Left colon (tissue), 2 donors: ENCODE results near the gene TLCD3A. TPM values are rescaled to one million over a fixed set of nuclear protein-coding genes. Genes with fewer than 3 reads are reported as not detected.
"Not testable (repeated sequence)": the region's sequence is repeated elsewhere in the genome, so short reads cannot be mapped to it uniquely, and the experiment has no call there.

Experiments used
- ATAC-seq: fragments of 200-7000 bp; cut with Tn5 transposase; one replicate; pipeline ENCODE4 v1.9.1; 2020; ENCODE audit warnings: mild to moderate bottlenecking, moderate library complexity
- DNase-seq, 2 donors: peaks; one replicate each; pipeline ENCODE4 v3.0.0-alpha.2; 2020
- intact Hi-C, 2 donors: fragments of 100-400 bp; cut with DNase I in 1 of 2; cut with micrococcal nuclease in 1 of 2; formaldehyde crosslinking; loops; one replicate each; pipeline versions ENCODE4 v1.11.2 to v1.14.0; 2022; cut with DNase I, micrococcal nuclease
- total RNA-seq, 2 donors: library from RNA; stranded (reverse); fragmentation: NEBNext Ultra II Directional; extraction: Animal tissue kit (Norgen Biotek cat#: 25700); gene quantifications; one replicate each; pipeline ENCODE4 v1.2.1, GENCODE V29; 2021
- donor health status: DM: no; HTN: no; CAD: no.
- donor health status: DM: yes; HTN: yes; CAD: no.

TLCD3A gene
- total RNA-seq, 2 donors from 2014 or later, result 11.3 to 15.1 TPM

DNA sequence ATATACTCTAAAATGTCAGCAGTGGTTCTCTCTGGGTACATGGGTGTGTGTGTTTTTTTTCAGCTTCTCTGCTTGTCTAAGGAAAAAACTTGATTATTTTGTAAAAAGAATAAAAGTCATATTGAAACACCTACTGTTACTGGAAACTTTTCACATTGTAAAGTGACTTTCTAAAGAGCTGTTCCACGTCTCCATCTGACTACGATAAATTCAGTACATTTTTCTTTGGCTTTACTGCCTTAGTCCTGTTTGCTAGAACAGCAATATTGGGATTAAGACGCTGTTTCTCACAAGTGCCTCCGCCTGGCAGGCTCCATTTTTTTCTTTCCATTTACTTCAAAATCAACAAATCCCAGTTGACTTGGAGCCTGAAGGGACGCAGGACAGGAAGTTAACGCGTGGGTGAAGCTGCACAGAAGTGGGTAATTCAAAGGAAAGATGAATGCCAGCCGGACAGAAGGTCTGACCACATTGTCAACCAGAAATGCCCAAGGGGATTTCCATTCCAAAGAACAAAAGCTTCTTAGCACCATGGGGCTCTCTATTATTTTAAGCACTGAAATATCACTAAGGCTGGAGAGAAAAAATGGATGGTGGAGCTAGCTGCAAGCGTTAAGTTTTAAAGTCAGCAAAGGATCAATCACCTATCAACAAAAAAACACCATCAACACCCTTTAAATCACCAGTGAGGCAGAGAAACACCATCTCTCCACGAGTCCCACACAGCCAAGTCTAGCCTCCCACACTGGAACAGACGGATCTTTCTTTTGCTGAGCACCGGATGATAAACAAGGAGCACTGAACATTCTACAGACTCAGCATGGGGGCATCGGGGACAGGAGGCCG, 41.3 kb downstream of the TLCD3A start:
- ATAC-seq (no peak), DNase-seq (no peak)
- intact Hi-C loops, result no loop called here

DNA sequence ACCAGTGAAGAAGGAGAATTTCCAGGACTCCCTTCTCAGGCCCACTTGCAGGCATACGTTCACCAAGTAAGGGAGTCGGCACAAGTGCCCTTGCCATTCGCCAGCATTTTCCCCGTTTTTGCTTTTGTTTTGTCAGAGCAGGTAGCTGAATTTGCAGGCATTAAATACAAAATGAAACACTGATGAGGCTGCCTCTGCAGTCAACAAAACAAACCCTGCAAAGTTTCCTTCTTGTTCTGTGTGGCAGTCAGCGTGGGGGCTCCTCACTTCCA, 41.9 kb downstream of the TLCD3A start:
- ATAC-seq, result no peak
- intact Hi-C loops, result no loop called here
- no peak for DNase-seq

DNA sequence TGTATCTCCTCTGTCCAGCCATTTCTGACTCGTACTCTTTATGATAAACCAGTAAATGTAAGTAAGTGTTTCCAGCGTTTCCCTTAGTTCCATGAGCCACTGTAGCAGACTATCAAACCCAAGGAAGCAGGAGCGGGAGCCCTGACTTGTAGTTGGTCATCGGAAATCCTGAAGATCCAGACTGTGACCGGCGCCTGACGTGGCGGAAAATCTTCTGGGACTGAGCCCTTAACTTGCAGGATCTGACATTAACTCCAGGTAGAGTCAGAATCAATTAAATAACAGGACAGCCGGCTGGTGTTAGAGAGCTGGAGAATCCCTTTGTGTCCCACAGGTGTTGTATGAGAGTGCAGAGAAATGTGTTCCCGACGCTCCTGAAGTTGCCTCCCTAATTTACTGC, 45.7 kb downstream of the TLCD3A start:
- no peak for DNase-seq
- intact Hi-C loops, result no loop called here
- no peak for ATAC-seq

DNA sequence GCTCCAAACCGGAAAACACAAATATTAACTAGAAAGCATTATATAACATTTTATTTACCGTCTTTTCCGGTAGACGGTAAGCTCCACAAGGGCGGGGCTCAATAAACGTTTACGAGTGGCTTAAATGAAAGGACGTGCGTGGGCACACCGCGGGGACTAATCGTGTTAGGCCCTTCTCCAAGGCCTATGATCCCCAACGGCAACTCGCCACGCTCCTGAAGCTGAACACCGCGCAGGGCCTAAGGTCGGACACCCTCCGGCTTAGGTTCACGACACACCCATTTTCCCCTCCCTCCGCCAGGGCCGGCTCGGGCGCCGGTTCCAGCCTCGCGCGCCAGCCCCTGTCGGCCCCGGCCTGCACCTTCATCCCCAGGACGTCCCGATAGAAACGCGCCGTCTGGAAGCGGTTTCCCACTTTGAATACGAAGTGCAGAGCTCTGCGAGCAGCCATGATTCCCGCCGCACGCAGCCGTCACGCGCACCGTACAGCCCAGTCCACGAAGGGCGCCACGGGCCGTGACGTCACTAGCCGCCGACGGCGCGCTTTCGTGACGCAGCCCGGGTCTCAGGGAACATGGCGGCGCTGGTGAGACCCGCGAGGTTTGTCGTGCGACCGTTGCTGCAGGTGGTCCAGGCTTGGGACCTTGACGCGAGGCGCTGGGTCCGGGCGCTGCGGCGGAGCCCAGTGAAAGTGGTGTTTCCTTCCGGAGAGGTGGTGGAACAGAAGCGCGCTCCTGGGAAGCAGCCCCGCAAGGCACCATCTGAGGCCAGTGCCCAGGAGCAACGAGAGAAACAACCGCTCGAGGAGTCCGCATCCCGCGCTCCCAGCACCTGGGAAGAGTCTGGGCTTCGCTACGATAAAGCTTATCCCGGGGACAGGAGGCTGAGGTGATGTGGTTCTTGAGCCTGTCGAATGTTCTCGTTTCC, 49.7 kb downstream of the TLCD3A start, which contains the start of the genes GLOD4 and MRM3:
Gene GLOD4 (minus strand): TSS at position 476 of the 927 bp plus-strand sequence. CDS start 25 bp downstream, at position 451.
Gene MRM3 (plus strand): TSS at position 549 of the 927 bp plus-strand sequence. CDS start 26 bp downstream, at position 575.
- ATAC-seq, result peak; percentile 96
- intact Hi-C loops, result loop anchor here in 1 of 2 donors (10.0 kb wide), 1 partner anchor 423 kb away; no protein-coding TSS in a partner anchor
- peak; percentile 85 to 95 for DNase-seq

DNA sequence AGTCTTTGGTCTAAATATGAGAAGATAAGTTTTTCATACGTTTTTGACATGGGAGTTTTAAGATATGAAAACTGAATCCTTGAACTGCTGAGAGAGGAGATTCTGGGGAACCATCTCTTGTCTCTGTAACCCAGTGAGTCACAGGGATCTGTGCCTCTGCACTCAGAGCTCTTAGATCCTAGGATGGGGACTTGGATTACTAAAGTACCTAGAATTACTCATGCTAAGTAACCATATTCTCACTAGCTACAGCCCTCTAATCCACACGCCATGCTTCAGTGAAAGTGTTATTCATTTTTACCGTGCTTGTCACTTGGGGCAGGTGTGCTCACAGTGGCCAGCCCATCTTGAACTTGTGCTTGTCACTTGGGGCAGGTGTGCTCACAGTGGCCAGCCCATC, 51.7 kb downstream of the TLCD3A start:
- ATAC-seq (no peak), DNase-seq (no peak)
- intact Hi-C loops, result loop anchor here in 1 of 2 donors (10.0 kb wide), 1 partner anchor 421 kb away; no protein-coding TSS in a partner anchor

DNA sequence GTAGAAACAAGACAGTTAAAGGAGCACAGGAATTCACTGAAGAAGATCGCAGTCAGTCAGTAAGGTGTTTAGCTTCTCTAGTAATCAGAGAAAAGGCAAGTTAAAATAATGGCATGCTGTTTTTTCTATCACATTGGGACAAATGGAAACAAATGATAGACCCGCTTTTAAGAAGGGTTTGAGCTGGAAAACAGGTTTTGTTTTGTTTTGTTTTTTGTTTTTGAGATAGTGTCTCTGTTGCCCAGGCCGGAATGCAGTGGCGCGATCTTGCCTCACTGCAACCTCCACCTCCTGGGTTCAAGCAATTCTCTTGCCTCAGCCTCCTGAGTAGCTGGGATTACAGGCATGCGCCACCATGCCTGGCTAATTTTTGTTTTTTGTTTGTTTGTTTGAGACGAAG, 53.5 kb downstream of the TLCD3A start:
- DNase-seq, ATAC-seq: not testable (repeated sequence)
- intact Hi-C loops, result loop anchor here in 1 of 2 donors (10.0 kb wide), 1 partner anchor 419 kb away; no protein-coding TSS in a partner anchor

DNA sequence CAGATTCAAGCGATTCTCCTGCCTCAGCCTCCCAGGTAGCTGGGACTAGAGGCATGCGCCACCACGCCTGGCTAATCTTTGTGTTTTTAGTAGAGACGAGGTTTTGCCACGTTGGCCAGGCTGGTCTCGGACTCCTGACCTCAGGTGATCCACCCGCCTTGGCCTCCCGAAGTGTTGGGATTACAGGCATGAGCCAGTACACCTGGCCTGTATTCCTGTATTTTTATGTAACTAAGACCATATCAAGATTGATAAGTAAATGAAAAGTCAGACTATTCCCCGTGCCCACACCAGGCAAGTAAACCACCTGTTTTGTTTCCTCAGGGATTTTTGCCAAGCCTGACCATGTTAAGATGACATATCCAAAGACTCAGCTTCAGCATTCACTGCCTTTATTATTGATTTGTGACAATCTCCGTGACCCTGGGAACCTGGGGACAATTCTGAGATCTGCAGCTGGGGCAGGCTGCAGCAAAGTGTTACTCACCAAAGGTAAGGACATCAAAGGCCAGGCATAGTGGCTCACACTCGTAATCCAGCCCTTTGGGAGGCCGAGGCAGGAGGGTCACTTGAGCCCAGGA, 55.3 kb downstream of the TLCD3A start:
- intact Hi-C loops, result loop anchor here in 1 of 2 donors (10.0 kb wide), 1 partner anchor 417 kb away; no protein-coding TSS in a partner anchor
- DNase-seq (no peak), ATAC-seq (no peak)

DNA sequence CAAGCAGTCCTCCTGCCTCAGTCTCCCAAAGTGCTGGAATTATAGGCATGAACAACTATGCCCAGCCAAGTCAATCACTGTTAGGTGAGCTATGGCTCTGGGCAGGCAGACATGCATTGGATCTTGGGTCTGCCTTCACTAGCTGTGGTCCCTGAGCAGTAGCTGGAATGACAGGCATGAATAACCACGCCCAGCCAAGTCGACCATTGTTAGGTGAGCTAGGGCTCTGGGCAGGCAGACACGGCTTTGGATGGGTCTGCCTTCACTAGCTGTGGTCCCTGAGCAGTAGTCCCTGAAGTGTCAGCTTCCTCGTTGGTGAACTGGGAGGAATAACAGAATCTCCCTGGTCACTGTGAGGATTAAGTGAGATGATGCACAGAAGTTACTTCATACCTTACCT, 56.2 kb downstream of the TLCD3A start:
- no peak for DNase-seq
- ATAC-seq, result no peak
- intact Hi-C loops, result loop anchor here in 1 of 2 donors (10.0 kb wide), 1 partner anchor 416 kb away; no protein-coding TSS in a partner anchor

DNA sequence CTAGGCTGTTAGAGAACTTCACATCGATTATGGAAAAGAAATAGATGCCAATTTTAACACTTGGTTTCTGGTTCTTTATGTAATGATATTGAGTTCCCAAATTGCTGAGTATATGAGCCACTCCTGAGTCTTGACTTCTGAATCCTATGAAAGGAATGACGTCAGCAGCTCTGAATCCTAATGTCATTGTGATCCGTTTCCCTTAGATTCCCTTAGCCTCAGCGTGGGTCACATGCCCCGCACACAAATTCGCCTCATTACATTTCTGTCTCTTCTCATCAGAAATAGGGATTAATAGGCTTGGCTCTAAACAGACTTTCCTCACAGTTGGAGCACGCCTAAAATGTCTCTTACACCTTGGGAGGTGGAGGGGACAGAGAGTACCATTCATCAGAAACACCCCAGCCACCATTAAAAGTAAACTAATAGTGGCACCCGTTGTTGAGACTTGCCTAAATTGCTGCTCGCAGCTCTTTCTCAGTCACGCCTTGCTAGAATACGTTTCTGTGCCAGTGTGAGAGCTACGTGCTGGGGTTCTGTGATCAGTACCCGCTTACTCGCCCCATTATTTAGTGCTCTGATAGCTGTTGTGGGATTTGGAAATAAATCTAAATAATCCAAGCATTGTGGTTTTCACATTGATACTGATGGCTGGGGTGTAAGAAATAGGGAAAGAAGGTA, 56.9 kb downstream of the TLCD3A start:
- ATAC-seq (no peak), DNase-seq (no peak)
- intact Hi-C loops, result loop anchor here in 1 of 2 donors (10.0 kb wide), 1 partner anchor 416 kb away; no protein-coding TSS in a partner anchor

DNA sequence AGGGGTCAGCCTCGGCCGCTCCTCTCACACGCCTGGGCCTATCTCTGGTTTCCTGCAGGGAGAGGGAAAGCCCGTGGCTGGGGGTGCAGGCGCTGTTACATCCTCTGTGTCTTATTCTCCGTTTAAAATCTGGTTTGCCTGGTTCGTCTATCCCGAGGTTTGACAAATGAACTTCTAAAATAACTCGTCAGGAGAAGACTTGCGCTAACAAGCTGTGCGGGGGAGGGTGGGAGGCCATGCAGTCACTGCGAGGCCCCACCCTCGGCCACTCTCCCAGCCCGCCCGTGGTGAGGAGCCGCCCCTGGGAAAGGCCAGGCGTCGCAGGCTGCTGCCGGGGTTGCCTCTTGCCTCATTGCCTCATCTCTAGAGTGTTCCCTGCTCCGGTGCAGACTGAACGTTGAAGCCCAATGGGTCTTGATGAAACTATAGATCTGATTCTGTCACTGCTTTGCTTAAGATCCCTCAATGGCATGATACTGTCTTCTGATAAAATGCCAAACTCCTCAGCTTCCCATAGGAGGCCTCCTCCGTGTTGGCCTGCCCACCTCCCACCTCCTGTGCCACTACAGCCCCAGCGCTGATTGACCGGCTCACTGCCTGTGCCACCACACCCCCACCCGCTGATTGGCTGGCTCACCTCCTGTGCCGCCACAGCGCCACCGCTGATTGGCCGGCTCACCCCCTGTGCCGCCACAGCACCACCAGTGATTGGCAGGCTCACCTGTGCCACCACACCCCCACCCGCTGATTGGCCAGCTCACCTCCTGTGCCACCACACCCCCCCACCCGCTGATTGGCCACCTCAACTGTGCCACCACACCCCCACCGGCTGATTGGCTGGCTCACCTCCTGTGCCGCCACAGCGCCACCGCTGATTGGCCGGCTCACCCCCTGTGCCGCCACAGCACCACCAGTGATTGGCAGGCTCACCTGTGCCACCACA, 57.8 kb downstream of the TLCD3A start:
- intact Hi-C loops, result loop anchor here (10.0 kb wide), 2 partner anchors 195 to 415 kb away; no protein-coding TSS in a partner anchor

DNA sequence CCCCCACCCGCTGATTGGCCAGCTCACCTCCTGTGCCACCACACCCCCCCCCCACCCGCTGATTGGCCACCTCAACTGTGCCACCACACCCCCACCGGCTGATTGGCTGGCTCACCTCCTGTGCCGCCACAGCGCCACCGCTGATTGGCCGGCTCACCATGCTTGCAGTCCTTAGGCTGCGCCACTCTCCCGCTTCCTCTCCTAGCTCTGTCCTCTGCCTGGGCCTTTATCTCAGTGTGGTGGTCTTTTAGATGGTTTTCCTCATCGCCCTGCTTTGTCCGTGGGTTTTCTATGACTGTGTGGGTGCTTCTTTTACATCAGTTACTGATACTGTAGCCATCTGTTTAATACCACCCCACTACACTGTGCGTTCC, 58.5 kb downstream of the TLCD3A start:
- intact Hi-C loops, result loop anchor here (10.0 kb wide), 1 partner anchor 194 kb away; no protein-coding TSS in a partner anchor
- ATAC-seq, DNase-seq: not testable (repeated sequence)

More for the DNA sequence above, 57.8 kb downstream of the TLCD3A start:
- ATAC-seq, DNase-seq: not testable (repeated sequence)

DNA sequence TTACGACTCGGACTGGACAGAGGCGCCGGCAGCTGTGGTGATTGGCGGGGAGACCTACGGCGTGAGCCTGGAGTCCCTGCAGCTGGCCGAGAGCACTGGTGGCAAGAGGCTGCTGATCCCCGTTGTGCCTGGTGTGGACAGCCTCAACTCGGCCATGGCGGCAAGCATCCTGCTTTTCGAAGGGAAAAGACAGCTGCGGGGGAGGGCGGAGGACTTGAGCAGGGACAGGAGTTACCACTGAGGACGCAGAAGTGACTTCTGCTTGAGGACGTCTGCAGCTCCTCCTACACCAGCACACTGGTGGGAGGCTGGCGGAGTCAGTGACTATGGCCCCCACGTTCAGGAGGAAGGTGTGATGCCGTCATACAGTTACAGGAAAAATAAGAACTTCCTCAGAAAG, 59.4 kb downstream of the TLCD3A start:
- ATAC-seq (no peak), DNase-seq (no peak)
- intact Hi-C loops, result loop anchor here (10.0 kb wide), 1 partner anchor 193 kb away; no protein-coding TSS in a partner anchor

DNA sequence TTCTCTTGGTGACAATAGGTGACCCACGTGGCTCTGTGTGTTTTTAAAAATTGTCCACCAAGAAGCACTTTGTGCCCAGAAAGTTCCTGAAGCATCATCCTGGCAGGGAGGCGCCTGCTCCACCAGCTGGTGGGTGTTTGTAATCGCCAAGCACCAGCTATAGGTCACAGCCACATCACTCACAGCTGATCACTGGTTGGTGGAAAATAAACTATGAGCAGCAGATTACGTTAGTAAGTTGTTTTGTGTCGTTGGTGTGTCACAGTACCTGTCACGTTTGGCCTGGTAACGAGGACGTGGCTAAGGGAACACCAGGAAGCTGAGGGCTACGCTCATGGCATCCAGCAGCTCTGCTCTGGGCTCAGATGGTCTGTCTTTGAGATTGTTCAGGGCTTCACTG, 59.9 kb downstream of the TLCD3A start:
- DNase-seq, result no peak
- intact Hi-C loops, result loop anchor here (10.0 kb wide), 1 partner anchor 193 kb away; no protein-coding TSS in a partner anchor

More for the DNA sequence above, 59.9 kb downstream of the TLCD3A start:
- no peak for ATAC-seq
